H1 (cell line): ENCODE measurements around the gene FCHO1. TPM values are rescaled to one million over a fixed set of nuclear protein-coding genes. Genes with fewer than 3 reads are reported as not detected.

ENCODE experiments used
- CTCF ChIP-seq, 3 experiments: IDR thresholded peaks; 1 replicate in 2 of 3; 2 replicates in 1 of 3; pipeline versions ENCODE4 v1.5.1 to v1.6.1; 2011; ENCODE audit warnings: low read length in 3 of 3, mild to moderate bottlenecking in 3 of 3, inconsistent platforms in 2 of 3, low read depth in 1 of 3, moderate library complexity in 1 of 3; ENCODE audit not compliant: insufficient read depth in 1 of 3; ENCODE audit errors: control extremely low read depth in 1 of 3
- E2F6 ChIP-seq: IDR thresholded peaks from 2 replicates; pipeline ENCODE4 v1.6.1; 2012; ENCODE audit warnings: inconsistent platforms
- EGR1 ChIP-seq: IDR thresholded peaks from 2 replicates; pipeline ENCODE4 v1.6.1; 2011; ENCODE audit warnings: low read depth, low read length, borderline replicate concordance
- GABPA ChIP-seq: IDR thresholded peaks from 2 replicates; pipeline ENCODE4 v1.6.1; 2011; ENCODE audit warnings: mild to moderate bottlenecking, low read length, moderate library complexity, borderline replicate concordance; ENCODE audit not compliant: insufficient read depth
- NANOG ChIP-seq: IDR thresholded peaks from 2 replicates; pipeline ENCODE4 v1.6.1; 2011; ENCODE audit warnings: low read length, low read depth, mild to moderate bottlenecking, inconsistent platforms; ENCODE audit not compliant: insufficient read depth, poor library complexity, severe bottlenecking
- polyA plus RNA-seq, 7 experiments: library from polyadenylated mRNA; depleted of rRNA in 3 of 7; stranded (reverse) in 5 of 7; unstranded in 2 of 7; fragments of >200 nt in 5 of 7; fragments of 200-250 nt in 2 of 7; gene quantifications; 1 replicate in 5 of 7; 2 replicates in 1 of 7; 4 replicates in 1 of 7; pipeline versions ENCODE4 v1.2.1 to v1.2.3, GENCODE V29; 2011 to 2013; ENCODE audit warnings: missing spikeins in 2 of 7, mixed read lengths in 2 of 7
- total RNA-seq: library from RNA; stranded (reverse); fragmentation: NEBNext Ultra II Directional; extraction: Animal tissue kit (Norgen Biotek cat#: 25700); gene quantifications from 2 replicates; pipeline ENCODE4 v1.2.1, GENCODE V29; 2021

The FCHO1 gene
- total and polyA plus RNA-seq, 2 of the 8 experiments (the other 6 are each of a cell fraction or from before 2014, with no cell fraction given), result 13.0 to 25.9 TPM

GRCh38 chr19:17834350-17835181, 83.3 kb downstream of the FCHO1 start (continued):
- TF ChIP-seq GABPA (no peak), E2F6 (no peak), CTCF (IDR thresholded peaks at IDR 0.05; ENCODE audit: control extremely low read depth in 1 of 3, insufficient read depth in 1 of 3, low read depth in 1 of 3, low read length in 3 of 3) (peak; percentile 38 to 43 (median 42); a peak in 3 of 4 replicates), EGR1 (no peak), NANOG (no peak)
